GM12878 (cell line): ENCODE results near the gene ZDHHC17.

Experiments
- ATF3 ChIP-seq: IDR thresholded peaks from 2 replicates; pipeline ENCODE4 v1.6.1; 2011; ENCODE audit warnings: low read depth, mild to moderate bottlenecking, low read length, moderate library complexity, borderline replicate concordance; ENCODE audit errors: extremely low read depth
- CREB1 ChIP-seq: IDR thresholded peaks from 2 replicates; pipeline ENCODE4 v1.6.1; 2012; ENCODE audit warnings: low read depth, mild to moderate bottlenecking, inconsistent platforms
- CTCF ChIP-seq, 3 experiments: IDR thresholded peaks in 2 of 3; conservative IDR thresholded peaks in 1 of 3; 2 replicates each; pipeline ENCODE4 v1.5.1; 2011; ENCODE audit warnings: low read depth in 3 of 3, low read length in 3 of 3, mild to moderate bottlenecking in 3 of 3, control low read depth in 2 of 3, moderate library complexity in 2 of 3, inconsistent platforms in 1 of 3, mixed read lengths in 1 of 3; ENCODE audit not compliant: control insufficient read depth in 2 of 3, insufficient read depth in 1 of 3; ENCODE audit errors: extremely low read depth in 1 of 3
- E2F4 ChIP-seq: IDR thresholded peaks from 2 replicates; pipeline ENCODE4 v1.6.1; 2012; ENCODE audit warnings: low read depth, low read length, improper control_type of control experiment
- GABPA ChIP-seq: IDR thresholded peaks from 2 replicates; pipeline ENCODE4 v1.6.1; 2014; ENCODE audit warnings: antibody characterized with exemption, low read depth, mild to moderate bottlenecking, inconsistent platforms
- KAT2A ChIP-seq: conservative IDR thresholded peaks from 2 replicates; pipeline ENCODE4 v1.6.1; 2011; ENCODE audit warnings: low read depth, low read length; ENCODE audit not compliant: control insufficient read depth
- PBX3 ChIP-seq: IDR thresholded peaks from 2 replicates; pipeline ENCODE4 v1.6.1; 2011; ENCODE audit warnings: mild to moderate bottlenecking, low read depth, low read length, moderate library complexity; ENCODE audit not compliant: insufficient replicate concordance
- RAD21 ChIP-seq: IDR thresholded peaks from 2 replicates; pipeline ENCODE4 v1.6.1; 2011; ENCODE audit warnings: mild to moderate bottlenecking, low read depth, low read length, moderate library complexity; ENCODE audit not compliant: insufficient read depth
- RBBP5 ChIP-seq: fragments of 200-600 bp; sonication (generic); conservative IDR thresholded peaks from 2 replicates; pipeline ENCODE4 v1.6.1; 2016
- SIX5 ChIP-seq: IDR thresholded peaks from 2 replicates; pipeline ENCODE4 v1.6.1; 2011; ENCODE audit warnings: mild to moderate bottlenecking, low read depth, low read length, moderate library complexity; ENCODE audit not compliant: severe bottlenecking
- TAF1 ChIP-seq: IDR thresholded peaks from 2 replicates; pipeline ENCODE4 v1.6.1; 2011; ENCODE audit warnings: mild to moderate bottlenecking, low read depth, low read length, borderline replicate concordance
- USF2 ChIP-seq: IDR thresholded peaks from 2 replicates; pipeline ENCODE4 v1.6.1; 2011; ENCODE audit warnings: low read depth, low read length, improper control_type of control experiment, borderline replicate concordance
- ZNF274 ChIP-seq: IDR thresholded peaks from one replicate; pipeline ENCODE4 v1.8.0; 2011; ENCODE audit not compliant: insufficient read length, insufficient read depth

- TF ChIP-seq CTCF (IDR thresholded peaks at IDR 0.05 in 2 of 3, conservative IDR thresholded peaks at IDR 0.05 in 1 of 3; ENCODE audit: control insufficient read depth in 2 of 3, extremely low read depth in 1 of 3, insufficient read depth in 1 of 3, low read depth in 3 of 3, low read length in 3 of 3) (no peak), RBBP5 (no peak), RAD21 (no peak), CREB1 (no peak), KAT2A (no peak), TAF1 (no peak), E2F4 (no peak), USF2 (no peak), ZNF274 (no peak), ATF3 (no peak), PBX3 (no peak), SIX5 (no peak), GABPA (no peak)
Observed at GRCh38 chr12:76871742-76872141, 107.8 kb downstream of the ZDHHC17 start.
